D721Med (cell line): ENCODE data around the gene DLX3.

ENCODE experiments used
- DNase-seq: peaks from one replicate; pipeline ENCODE4 v3.0.0; 2011; ENCODE audit warnings: low spot score; ENCODE audit not compliant: insufficient read length
- FAIRE-seq: peaks from 2 replicates; lab custom pipeline; 2011; peaks lifted over from hg19 to GRCh38; lab: Jason Lieb, UNC
- CTCF ChIP-seq: IDR thresholded peaks from 2 replicates; pipeline ENCODE4 v1.5.1; 2012; ENCODE audit warnings: mild to moderate bottlenecking, control low read depth; ENCODE audit not compliant: insufficient read depth; ENCODE audit errors: missing control alignments

Gene DLX3

GRCh38 chr17:49949634-49950033 is 45.4 kb downstream of the DLX3 start:
- no peak for DNase-seq
- FAIRE-seq, result no peak
- no peak for TF ChIP-seq CTCF

- DNase-seq (no peak), FAIRE-seq (no peak)
- no peak for TF ChIP-seq CTCF
Measured at GRCh38 chr17:49946964-49947584, 48.0 kb downstream of the DLX3 start.

GRCh38 chr17:49946208-49946607 is 48.8 kb downstream of the DLX3 start:
- no peak for DNase-seq
- FAIRE-seq, result no peak
- no peak for TF ChIP-seq CTCF

- no peak for FAIRE-seq
- DNase-seq, result no peak
- no peak for TF ChIP-seq CTCF
Measured at GRCh38 chr17:49944273-49944870, 50.7 kb downstream of the DLX3 start.

- DNase-seq (no peak), FAIRE-seq (no peak)
- TF ChIP-seq CTCF, result no peak
Measured at GRCh38 chr17:49942947-49943346, 52.1 kb downstream of the DLX3 start.

- FAIRE-seq (no peak), DNase-seq (no peak)
- no peak for TF ChIP-seq CTCF
Measured at GRCh38 chr17:49941427-49941826, 53.6 kb downstream of the DLX3 start.
